Measurements from ENCODE around the gene ATP2A3. TPM values are rescaled to one million over a fixed set of nuclear protein-coding genes. Genes with fewer than 3 reads are reported as not detected.

The ATP2A3 gene
- total RNA-seq, 2 donors from 2014 or later, result 8.6 to 12.0 TPM

- DNase-seq (no peak), ATAC-seq (no peak)
- intact Hi-C loops (cut with DNase I), result no loop called here
Measured at GRCh38 chr17:3889325-3890012, 74.8 kb downstream of the ATP2A3 start.

GRCh38 chr17:3888343-3889171 lies 75.7 kb downstream of the ATP2A3 start:
- peak; percentile 7 to 27 for ATAC-seq
- intact Hi-C loops (cut with DNase I), result no loop called here

GRCh38 chr17:3887804-3888203 lies 76.4 kb downstream of the ATP2A3 start:
- intact Hi-C loops (cut with DNase I), result no loop called here
- DNase-seq (no peak), ATAC-seq (no peak)

More at GRCh38 chr17:3888343-3889171, 75.7 kb downstream of the ATP2A3 start:
- peak; percentile 86 for DNase-seq

- intact Hi-C loops (cut with DNase I), result no loop called here
- DNase-seq (no peak), ATAC-seq (no peak)
Measured at GRCh38 chr17:3887394-3887793, 76.8 kb downstream of the ATP2A3 start.

DNA sequence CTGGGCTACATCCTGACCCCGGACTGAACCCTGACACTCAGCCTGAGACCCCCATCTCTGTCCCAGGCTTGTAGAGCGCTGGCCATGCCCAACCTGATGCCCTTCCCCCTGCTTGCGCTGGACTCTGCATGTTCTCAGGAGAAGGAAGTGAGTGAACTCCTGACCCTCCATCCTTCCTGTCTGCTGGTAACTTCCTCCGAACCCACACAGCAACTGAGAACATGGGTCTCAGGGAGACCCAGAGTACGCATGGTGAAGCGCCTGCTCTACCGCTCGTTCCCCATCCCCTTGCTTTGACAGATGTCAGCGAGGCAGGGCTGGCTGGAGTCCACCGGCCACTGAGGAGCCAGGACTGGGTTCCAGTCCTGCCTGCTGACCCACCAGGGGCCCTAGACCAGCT lies 77.5 kb downstream of the ATP2A3 start:
- DNase-seq, result no peak
- intact Hi-C loops (cut with DNase I), result no loop called here
- ATAC-seq, result peak in 1 of 2 donors; percentile 3

- no peak for DNase-seq
- intact Hi-C loops (cut with DNase I), result no loop called here
- ATAC-seq, result no peak
Measured at GRCh38 chr17:3885970-3886369, 78.3 kb downstream of the ATP2A3 start.

DNA sequence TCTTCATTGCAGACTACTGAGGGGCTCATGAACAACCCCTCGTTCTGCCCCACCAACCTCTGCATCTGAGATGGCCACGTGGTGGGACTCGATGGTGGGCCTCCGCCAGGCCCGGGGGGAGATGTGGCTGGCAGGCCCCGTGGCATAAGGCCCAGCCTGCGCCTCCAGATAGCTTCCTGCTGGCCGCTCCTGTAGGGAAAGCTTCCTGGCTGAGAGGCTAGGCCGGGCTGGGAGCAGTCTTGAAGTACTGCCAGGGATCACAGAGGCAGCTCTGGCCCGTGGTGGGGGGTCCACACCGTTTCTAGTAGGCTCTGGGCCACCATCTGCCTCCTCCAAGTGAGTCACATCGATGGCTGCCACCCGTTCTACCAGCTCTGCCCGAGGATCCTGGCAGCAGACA lies 79.0 kb downstream of the ATP2A3 start:
- ATAC-seq (no peak), DNase-seq (no peak)
- intact Hi-C loops (cut with DNase I), result no loop called here

DNA sequence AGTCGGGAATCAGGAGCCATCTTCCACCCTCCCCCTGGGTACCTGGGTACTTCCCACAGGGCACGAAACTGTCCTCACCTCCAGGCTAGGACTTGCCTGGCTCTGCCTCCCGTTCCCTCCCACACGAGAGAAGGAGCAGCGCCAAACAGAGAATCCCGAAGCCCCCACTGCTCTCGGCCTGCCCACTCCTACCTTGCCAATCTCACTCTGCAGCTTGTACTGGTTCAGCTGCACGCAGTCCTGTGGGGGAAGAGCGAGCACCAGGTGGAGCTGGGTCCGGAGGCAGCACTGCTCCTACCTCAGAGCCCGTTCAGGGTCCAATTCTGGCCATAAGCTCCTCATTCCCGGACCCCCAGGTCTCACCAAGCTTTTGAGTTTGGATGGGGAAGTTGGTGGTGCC lies 80.0 kb downstream of the ATP2A3 start:
- intact Hi-C loops (cut with DNase I), result no loop called here
- ATAC-seq (no peak), DNase-seq (no peak)

DNA sequence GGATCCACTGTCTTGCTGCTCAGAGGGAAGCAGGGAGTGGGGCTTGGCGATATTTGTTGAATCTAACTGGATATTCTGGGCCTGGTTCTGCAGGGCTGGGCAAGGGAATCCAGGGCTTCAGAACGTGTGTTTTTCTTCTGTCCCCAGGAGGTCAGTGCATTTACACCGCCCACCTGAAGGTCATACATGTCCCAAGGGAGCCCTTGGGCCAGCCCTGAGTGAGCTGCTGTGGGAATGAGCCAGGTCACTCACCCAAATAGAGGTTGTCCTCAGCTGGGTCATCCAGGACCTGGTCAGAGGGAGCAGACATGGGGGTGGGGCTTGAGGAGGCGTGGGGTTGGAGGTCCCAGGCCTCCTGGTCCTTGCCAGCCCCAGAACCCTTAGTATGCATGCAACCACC lies 82.0 kb downstream of the ATP2A3 start:
- intact Hi-C loops (cut with DNase I), result no loop called here
- ATAC-seq (no peak), DNase-seq (no peak)

DNA sequence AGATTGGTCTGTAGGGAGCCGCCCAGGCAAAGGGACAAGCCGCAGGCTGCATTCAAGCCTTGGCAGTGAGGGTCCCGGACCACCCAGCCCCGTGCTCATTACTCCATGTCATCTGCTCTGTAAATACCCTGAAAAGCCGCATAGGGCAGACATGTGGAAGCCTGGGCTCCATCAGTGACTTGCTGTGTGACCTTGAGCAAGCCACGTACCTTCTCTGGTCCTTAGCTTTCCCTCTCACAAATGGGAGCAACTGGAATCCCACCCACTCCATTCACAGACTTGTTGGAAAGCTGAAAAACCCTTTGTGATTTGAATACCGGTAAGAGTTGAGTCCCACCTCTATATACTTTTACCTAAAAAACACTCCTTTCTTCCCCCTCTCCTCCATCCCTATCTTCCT lies 83.3 kb downstream of the ATP2A3 start:
- intact Hi-C loops (cut with DNase I), result no loop called here
- ATAC-seq, result no peak

DNA sequence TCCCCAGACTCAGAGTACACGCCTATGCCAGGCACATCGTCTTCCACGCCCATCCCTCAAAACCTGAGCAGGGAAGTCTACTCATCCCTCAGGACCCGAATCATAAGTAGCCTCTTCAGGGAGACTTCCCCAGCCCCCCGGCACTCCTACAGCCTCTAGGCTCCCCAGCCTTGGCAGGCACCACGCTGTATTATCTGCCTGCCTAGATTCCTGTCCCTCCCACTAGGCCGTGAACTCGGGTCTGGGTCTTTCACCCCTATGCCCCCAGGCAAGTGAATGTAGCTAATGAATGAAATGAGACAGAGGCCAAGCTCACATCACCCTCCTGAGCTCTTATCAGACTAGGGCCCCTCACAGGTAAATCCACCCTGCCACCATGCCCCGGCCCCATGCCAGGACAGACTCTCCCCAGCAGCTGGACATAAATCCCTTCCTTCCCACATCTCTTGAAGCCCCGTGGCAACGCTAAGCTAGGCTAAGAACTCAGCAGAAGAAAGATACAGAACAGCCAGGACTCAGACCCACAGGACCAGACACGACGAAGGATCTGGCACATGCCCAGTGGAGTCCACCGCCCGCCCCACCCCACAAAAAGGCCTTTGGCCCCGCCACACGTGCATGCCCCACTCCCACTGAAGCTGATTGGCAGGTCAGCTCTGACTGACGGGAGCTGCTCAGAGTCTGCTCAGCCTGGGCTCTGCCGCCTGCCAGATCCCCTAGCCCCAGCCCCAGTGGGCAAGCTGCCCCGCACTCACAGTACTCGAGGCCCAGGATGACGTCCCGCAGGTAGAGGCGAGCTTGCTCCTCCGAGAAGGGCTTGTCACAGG lies 84.4 kb downstream of the ATP2A3 start:
- intact Hi-C loops (cut with DNase I), result no loop called here

More for the DNA sequence above, 83.3 kb downstream of the ATP2A3 start:
- no peak for DNase-seq

GRCh38 chr17:3879186-3879585 lies 85.1 kb downstream of the ATP2A3 start:
- intact Hi-C loops (cut with DNase I), result no loop called here
- ATAC-seq (peak; percentile 90 to 91), DNase-seq (peak; percentile 67)

More for the DNA sequence above, 84.4 kb downstream of the ATP2A3 start:
- DNase-seq (no peak), ATAC-seq (peak; percentile 19 to 56)

DNA sequence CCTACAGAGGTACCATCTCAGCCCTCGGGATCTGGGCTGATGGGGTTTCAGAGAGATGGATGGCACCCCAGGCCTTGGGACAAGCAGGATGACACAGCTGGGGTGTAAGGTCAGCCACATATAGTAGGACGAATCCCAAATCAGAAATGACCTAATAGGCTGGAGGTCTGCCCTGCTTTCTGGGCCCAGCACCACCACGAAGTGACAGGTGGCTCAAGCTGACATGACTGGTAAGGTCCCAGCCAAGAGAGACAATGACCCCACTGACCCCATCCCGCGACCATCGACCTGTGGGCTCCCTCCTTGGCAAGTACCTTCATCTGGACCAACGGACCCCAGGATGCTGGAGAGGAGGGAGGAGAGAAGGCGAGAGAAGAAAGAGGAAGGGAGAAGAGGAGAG lies 87.0 kb downstream of the ATP2A3 start:
- DNase-seq (no peak), ATAC-seq (peak in 1 of 2 donors; percentile 32)

DNA sequence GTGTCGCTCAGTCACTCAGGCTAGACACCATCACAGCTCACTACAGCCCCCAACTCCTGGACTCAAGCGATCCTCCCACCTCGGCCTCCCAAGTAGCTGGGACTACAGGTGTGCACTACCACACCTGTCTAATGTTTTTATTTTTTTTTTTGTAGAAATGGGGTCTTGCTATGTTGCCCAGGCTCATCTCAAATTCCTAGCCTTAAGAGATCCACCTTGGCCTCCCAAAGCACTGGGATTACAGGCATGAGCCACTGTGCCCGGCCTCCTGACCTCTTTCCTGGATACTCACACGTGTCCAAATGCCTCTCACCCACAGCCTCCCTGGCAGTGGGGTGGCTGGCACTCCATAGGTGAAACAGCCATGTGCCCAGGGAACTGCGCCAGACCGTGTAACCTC lies 88.9 kb downstream of the ATP2A3 start:
- DNase-seq, result no peak
- intact Hi-C loops (cut with DNase I), result no loop called here
- ATAC-seq, result no peak

More for the DNA sequence above, 87.0 kb downstream of the ATP2A3 start:
- intact Hi-C loops (cut with DNase I), result no loop called here

Other genes with a start within 250 kb of the ATP2A3 start
- gene HASPIN, start 240.5 kb downstream of the ATP2A3 start, total RNA-seq, result under 1 TPM; 0.16 to 0.47 TPM
- gene ITGAE, start 163.2 kb downstream of the ATP2A3 start, total RNA-seq, result 10 to 100 TPM; 15.7 to 20.5 TPM
- gene NCBP3, start 118.2 kb downstream of the ATP2A3 start, total RNA-seq, result 10 to 100 TPM; 16.3 to 24.4 TPM
- 1 to 10 TPM; 4.1 to 5.1 TPM for gene CAMKK1, start 71.4 kb downstream of the ATP2A3 start, total RNA-seq
- gene P2RX1, start 48.0 kb downstream of the ATP2A3 start, total RNA-seq, result 1 to 10 TPM in 1 of 2 donors, under 1 TPM in 1; 0.62 to 3.5 TPM
- gene ZZEF1, start 178.6 kb upstream of the ATP2A3 start, total RNA-seq, result 10 to 100 TPM; 26.5 to 38.4 TPM
- gene CYB5D2, start 178.8 kb upstream of the ATP2A3 start, total RNA-seq, result 10 to 100 TPM in 1 of 2 donors, 1 to 10 TPM in 1; 8.0 to 12.7 TPM